ENCODE measurements around the gene CAMK1D.

DNA sequence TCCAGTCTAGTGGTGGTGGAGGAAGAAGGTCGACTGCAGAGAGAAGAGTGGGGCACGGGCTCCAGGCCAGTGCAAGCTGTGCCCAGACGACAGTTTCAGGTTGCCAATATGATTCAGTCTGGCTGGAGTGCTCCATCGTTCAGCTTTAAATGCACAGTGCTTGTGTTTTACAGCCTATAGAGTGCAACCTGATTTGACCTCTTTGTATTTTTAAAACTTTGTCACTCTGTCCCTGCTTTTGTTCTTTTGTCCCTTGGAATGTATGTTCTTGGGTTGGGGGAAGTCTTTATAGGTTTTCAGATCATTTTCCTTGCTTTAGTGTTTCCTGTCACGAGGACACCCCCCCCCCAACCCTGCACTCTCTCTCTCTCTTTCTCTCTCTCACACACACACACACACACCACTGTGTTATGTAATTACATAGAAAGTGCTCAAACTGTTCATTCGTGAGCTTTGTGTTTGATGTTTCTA, 198.0 kb downstream of the CAMK1D start:
- TF ChIP-seq, protein P1, sequence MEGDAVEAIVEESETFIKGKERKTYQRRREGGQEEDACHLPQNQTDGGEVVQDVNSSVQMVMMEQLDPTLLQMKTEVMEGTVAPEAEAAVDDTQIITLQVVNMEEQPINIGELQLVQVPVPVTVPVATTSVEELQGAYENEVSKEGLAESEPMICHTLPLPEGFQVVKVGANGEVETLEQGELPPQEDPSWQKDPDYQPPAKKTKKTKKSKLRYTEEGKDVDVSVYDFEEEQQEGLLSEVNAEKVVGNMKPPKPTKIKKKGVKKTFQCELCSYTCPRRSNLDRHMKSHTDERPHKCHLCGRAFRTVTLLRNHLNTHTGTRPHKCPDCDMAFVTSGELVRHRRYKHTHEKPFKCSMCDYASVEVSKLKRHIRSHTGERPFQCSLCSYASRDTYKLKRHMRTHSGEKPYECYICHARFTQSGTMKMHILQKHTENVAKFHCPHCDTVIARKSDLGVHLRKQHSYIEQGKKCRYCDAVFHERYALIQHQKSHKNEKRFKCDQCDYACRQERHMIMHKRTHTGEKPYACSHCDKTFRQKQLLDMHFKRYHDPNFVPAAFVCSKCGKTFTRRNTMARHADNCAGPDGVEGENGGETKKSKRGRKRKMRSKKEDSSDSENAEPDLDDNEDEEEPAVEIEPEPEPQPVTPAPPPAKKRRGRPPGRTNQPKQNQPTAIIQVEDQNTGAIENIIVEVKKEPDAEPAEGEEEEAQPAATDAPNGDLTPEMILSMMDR (IDR thresholded peaks at IDR 0.05) = no peak
- TF ChIP-seq POLR2A (IDR thresholded peaks at IDR 0.05) = no peak
